ENCODE data around the gene PARD3. TPM values are rescaled to one million over a fixed set of nuclear protein-coding genes. Genes with fewer than 3 reads are reported as not detected.

PARD3 gene
- total RNA-seq, 1 donor from 2014 or later, result 37.2 TPM

DNA sequence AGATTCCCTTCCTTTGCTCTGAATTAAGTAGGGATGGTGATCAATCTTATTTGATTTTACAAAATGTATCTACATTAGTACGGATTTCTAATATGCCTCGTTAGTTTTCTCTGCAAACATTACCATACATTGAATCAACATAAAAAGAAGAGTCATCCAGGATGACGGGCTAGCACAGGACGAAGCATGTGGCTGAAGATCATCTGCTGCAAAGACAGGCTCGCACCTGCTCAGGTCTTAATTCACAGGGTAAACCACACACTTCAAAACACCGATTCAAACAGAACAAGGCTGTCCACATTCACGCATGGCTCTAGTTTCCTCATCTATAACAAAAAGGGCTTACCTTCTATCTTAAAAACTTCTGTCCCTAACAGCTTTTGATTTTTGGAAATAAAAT is 323.0 kb downstream of the PARD3 start:
- no peak overlapping the region for H3K27ac Mint-ChIP-seq (ENCODE audit: unreplicated experiment)
- no peaks in the 10 kb centered on the region for H3K36me3 Mint-ChIP-seq (ENCODE audit: unreplicated experiment)
- DNase-seq (ENCODE audit: extremely low spot score, unreplicated experiment), result no peak
- H3K4me3 Mint-ChIP-seq (ENCODE audit: unreplicated experiment), result no peak overlapping the region
- H3K4me1 Mint-ChIP-seq (ENCODE audit: unreplicated experiment), result peaks cover 8% of the 10 kb centered on the region
- H3K9me3 Mint-ChIP-seq (ENCODE audit: unreplicated experiment), result no peaks in the 10 kb centered on the region
- H3K27me3 Mint-ChIP-seq (ENCODE audit: unreplicated experiment), result no peaks in the 10 kb centered on the region
- TF ChIP-seq, protein P1, sequence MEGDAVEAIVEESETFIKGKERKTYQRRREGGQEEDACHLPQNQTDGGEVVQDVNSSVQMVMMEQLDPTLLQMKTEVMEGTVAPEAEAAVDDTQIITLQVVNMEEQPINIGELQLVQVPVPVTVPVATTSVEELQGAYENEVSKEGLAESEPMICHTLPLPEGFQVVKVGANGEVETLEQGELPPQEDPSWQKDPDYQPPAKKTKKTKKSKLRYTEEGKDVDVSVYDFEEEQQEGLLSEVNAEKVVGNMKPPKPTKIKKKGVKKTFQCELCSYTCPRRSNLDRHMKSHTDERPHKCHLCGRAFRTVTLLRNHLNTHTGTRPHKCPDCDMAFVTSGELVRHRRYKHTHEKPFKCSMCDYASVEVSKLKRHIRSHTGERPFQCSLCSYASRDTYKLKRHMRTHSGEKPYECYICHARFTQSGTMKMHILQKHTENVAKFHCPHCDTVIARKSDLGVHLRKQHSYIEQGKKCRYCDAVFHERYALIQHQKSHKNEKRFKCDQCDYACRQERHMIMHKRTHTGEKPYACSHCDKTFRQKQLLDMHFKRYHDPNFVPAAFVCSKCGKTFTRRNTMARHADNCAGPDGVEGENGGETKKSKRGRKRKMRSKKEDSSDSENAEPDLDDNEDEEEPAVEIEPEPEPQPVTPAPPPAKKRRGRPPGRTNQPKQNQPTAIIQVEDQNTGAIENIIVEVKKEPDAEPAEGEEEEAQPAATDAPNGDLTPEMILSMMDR (IDR thresholded peaks at IDR 0.05), result no peak

DNA sequence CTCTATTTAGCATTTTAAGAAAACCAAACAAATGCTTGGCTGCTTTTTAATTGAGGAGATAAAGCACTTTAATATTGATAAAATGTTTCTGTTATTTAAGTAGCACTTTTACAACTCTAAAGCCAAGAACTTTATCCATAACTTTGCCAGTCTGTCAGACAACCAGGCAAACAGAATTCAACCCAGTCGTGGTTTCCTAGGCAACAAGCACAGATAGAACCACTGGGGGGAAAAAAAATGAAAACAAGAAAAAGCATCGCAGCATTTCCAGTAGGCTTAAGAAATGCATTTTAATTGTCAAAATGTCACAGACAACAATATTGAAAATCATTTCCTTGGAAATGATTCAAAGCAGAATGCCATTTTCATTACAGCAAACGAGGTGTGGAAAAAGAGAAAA is 323.4 kb downstream of the PARD3 start:
- Mint-ChIP-seq H3K27me3 (ENCODE audit: unreplicated experiment) (no peaks in the 10 kb centered on the region), H3K4me1 (ENCODE audit: unreplicated experiment) (peaks cover 8% of the 10 kb centered on the region), H3K27ac (ENCODE audit: unreplicated experiment) (no peak overlapping the region), H3K9me3 (ENCODE audit: unreplicated experiment) (no peaks in the 10 kb centered on the region), H3K36me3 (ENCODE audit: unreplicated experiment) (no peaks in the 10 kb centered on the region), H3K4me3 (ENCODE audit: unreplicated experiment) (no peak overlapping the region)
- no peak for DNase-seq (ENCODE audit: extremely low spot score, unreplicated experiment)
- TF ChIP-seq, protein P1 (IDR thresholded peaks at IDR 0.05), result no peak

DNA sequence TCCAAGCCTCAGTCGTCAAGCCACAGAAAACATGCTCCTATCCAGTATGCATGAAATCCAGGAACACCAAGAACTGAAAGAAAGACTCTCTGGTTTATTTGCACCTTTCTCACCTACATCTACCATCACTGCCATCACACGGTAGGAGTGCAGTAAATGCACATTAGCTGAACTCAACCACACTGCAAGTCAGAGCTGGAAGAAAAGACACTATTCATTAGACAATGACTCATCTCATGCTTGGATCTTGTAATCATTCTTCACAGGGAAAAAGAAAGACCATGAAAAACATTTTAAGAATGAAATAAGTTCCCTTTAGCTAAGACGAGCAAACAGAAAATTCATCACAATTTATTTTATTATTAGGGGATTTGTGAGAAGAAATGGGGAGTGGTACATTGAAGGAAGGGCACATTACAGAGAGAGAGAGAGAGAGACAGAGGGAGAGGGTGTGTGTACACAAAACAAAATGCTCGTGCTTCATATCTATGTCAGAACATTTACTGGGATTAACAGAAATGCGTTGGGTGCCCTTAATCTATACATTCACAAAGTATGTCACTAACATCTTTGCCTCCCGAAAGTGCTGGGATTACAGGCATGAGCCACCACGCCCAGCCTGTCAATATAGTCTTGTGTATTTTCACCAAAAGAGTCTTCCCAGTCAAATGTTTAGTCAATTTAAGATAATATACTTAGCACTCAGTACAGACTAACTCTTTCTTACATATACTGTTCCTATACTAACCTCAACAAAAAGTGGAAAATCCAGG is 324.9 kb downstream of the PARD3 start:
- Mint-ChIP-seq H3K36me3 (ENCODE audit: unreplicated experiment) (peaks cover 3% of the 10 kb centered on the region), H3K27me3 (ENCODE audit: unreplicated experiment) (no peaks in the 10 kb centered on the region), H3K4me1 (ENCODE audit: unreplicated experiment) (peaks cover 8% of the 10 kb centered on the region), H3K4me3 (ENCODE audit: unreplicated experiment) (no peak overlapping the region), H3K27ac (ENCODE audit: unreplicated experiment) (peak overlapping the region; percentile 56), H3K9me3 (ENCODE audit: unreplicated experiment) (no peaks in the 10 kb centered on the region)
- DNase-seq (ENCODE audit: extremely low spot score, unreplicated experiment), result no peak
- TF ChIP-seq, protein P1 (IDR thresholded peaks at IDR 0.05), result no peak

DNA sequence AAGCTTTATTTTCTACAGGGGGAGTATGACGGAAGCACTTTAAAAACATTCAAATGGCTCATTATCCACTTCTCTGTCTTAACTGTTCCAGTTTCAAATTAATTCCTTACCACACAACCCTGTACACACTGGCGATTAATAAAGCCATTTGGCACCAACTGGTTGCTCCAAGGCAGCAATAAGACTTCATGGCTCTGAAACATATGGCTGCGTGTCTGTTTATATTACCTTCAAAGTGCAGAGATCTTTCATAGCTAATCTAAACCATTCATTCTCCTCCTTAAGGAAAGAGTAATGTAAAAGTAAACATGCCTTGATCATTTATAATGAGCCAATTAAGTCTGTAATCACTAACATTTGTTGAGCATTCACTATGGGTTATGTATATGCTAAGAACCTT is 325.7 kb downstream of the PARD3 start:
- no peak overlapping the region for H3K27ac Mint-ChIP-seq (ENCODE audit: unreplicated experiment)
- TF ChIP-seq, protein P1 (IDR thresholded peaks at IDR 0.05), result no peak
- H3K4me3 Mint-ChIP-seq (ENCODE audit: unreplicated experiment), result no peak overlapping the region
- no peaks in the 10 kb centered on the region for H3K9me3 Mint-ChIP-seq (ENCODE audit: unreplicated experiment)
- no peaks in the 10 kb centered on the region for H3K27me3 Mint-ChIP-seq (ENCODE audit: unreplicated experiment)
- H3K36me3 Mint-ChIP-seq (ENCODE audit: unreplicated experiment), result peaks cover 3% of the 10 kb centered on the region
- peaks cover 8% of the 10 kb centered on the region for H3K4me1 Mint-ChIP-seq (ENCODE audit: unreplicated experiment)
- no peak for DNase-seq (ENCODE audit: extremely low spot score, unreplicated experiment)

DNA sequence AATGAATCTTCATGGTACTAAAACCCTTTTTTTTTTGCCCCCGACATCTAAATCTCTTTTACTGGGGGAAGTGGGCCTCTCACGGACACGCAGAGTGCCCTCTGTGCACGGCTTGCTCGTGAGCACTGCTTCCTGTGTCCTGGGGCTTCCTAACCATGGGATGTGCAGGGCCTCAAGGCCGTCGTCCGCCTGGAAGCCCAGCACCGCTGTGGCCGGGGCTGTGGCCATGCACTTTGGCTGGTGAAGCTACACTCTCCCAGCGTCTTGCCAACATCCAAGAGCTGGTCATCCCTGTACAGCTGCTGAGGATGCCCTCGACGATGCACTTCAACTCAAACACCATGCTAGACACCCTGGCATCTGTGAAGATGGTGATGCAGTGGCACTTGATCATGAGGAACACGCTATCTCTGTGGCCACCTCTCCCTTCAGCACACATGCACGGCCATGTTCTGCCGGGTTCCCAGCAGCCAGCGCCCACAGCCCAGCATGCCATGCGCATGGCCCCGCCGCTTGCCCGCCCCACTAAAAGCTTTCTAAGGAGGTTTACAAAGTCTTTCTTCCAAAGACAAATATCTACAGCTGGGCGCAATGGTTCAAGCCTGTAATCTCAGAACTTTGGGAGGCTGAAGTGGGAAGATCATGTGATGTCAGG is 326.5 kb downstream of the PARD3 start:
- peaks cover 8% of the 10 kb centered on the region for H3K4me1 Mint-ChIP-seq (ENCODE audit: unreplicated experiment)
- H3K4me3 Mint-ChIP-seq (ENCODE audit: unreplicated experiment), result no peak overlapping the region
- H3K27ac Mint-ChIP-seq (ENCODE audit: unreplicated experiment), result no peak overlapping the region
- DNase-seq (ENCODE audit: extremely low spot score, unreplicated experiment), result no peak
- TF ChIP-seq, protein P1 (IDR thresholded peaks at IDR 0.05), result no peak
- H3K27me3 Mint-ChIP-seq (ENCODE audit: unreplicated experiment), result no peaks in the 10 kb centered on the region
- H3K36me3 Mint-ChIP-seq (ENCODE audit: unreplicated experiment), result peaks cover 3% of the 10 kb centered on the region
- H3K9me3 Mint-ChIP-seq (ENCODE audit: unreplicated experiment), result no peaks in the 10 kb centered on the region
